OCI-LY7 (cell line): ENCODE data around the gene TPO.
"Not testable (repeated sequence)": the region's sequence is repeated elsewhere in the genome, so short reads cannot be mapped to it uniquely, and the experiment has no call there.

Experiments used
- CTCF ChIP-seq: fragments of 200-600 bp; sonication (generic); conservative IDR thresholded peaks from 2 replicates; pipeline ENCODE4 v1.5.1; 2014; ENCODE audit warnings: mild to moderate bottlenecking, antibody characterized with exemption, low read length, moderate library complexity, mixed read lengths
- EZH2phosphoT487 ChIP-seq: fragments of 200-600 bp; sonication (generic); IDR thresholded peaks from 2 replicates; pipeline ENCODE4 v1.6.1; 2018; ENCODE audit warnings: low read depth, borderline replicate concordance, mild to moderate bottlenecking, mixed run types, antibody characterized with exemption, low read length, moderate library complexity, mixed read lengths

- not testable (repeated sequence) for TF ChIP-seq CTCF, EZH2phosphoT487
Measured at GRCh38 chr2:1581257-1581964, 168.1 kb downstream of the TPO start.
